Mesodermal cell (in vitro differentiated cells): ENCODE results near the gene DIP2C.
"Not testable (repeated sequence)": the region's sequence is repeated elsewhere in the genome, so short reads cannot be mapped to it uniquely, and the experiment has no call there.

Source experiments
- H3K27ac ChIP-seq: 2 replicates; pipeline ENCODE4 v1.7.0; 2013; ENCODE audit warnings: mild to moderate bottlenecking, low read depth, low read length, moderate library complexity; ENCODE audit not compliant: severe bottlenecking
- H3K36me3 ChIP-seq: 2 replicates; pipeline ENCODE4 v1.7.1; 2013; ENCODE audit warnings: mild to moderate bottlenecking, low read length, moderate library complexity; ENCODE audit not compliant: control insufficient read depth, insufficient read depth
- H3K4me1 ChIP-seq: one replicate; pipeline ENCODE4 v1.7.1; 2013; ENCODE audit warnings: mild to moderate bottlenecking, low read length; ENCODE audit not compliant: insufficient read depth, control insufficient read depth, poor library complexity, severe bottlenecking
- H3K4me3 ChIP-seq: 2 replicates; pipeline ENCODE4 v1.7.0; 2013; ENCODE audit warnings: low read length, control low read depth, mild to moderate bottlenecking; ENCODE audit not compliant: insufficient read depth, poor library complexity, severe bottlenecking; ENCODE audit errors: extremely low read depth
- H3K9me3 ChIP-seq: 2 replicates; pipeline ENCODE4 v1.7.1; 2013; ENCODE audit warnings: mild to moderate bottlenecking, low read length, moderate library complexity; ENCODE audit not compliant: control insufficient read depth
- WGBS, 2 experiments: methylation state at CpG; one replicate each; pipeline ENCODE4 v1.1.5; 2013; ENCODE audit warnings: missing lambda C conversion rate in 2 of 2; ENCODE audit not compliant: insufficient coverage in 2 of 2; 5-methylcytosine and 5-hydroxymethylcytosine counted together

Gene DIP2C

GRCh38 chr10:593016-593415 is 96.5 kb downstream of the DIP2C start:
- no peaks in the 10 kb centered on the region for H3K36me3 ChIP-seq
- H3K4me3 ChIP-seq = no peak overlapping the region
- H3K9me3 ChIP-seq = no peaks in the 10 kb centered on the region
- peaks cover 15% of the 10 kb centered on the region for H3K4me1 ChIP-seq
- 87 to 93% methylated on average over 6 to 7 of the region's 7 CpGs for WGBS, 2 experiments
- H3K27ac ChIP-seq = no peak overlapping the region

- WGBS, 2 experiments = 69 to 72% methylated on average over 4 of the region's 11 CpGs
- H3K36me3 ChIP-seq = no peaks in the 10 kb centered on the region
Measured at GRCh38 chr10:591646-592045, 97.8 kb downstream of the DIP2C start.

GRCh38 chr10:590721-591120 is 98.7 kb downstream of the DIP2C start:
- WGBS, 2 experiments = 97% methylated on average over 8 to 9 of the region's 10 CpGs
- Histone ChIP-seq H3K36me3 (no peaks in the 10 kb centered on the region), H3K9me3 (no peaks in the 10 kb centered on the region), H3K27ac (no peak overlapping the region), H3K4me3 (no peak overlapping the region), H3K4me1 (peaks cover 10% of the 10 kb centered on the region)

More at GRCh38 chr10:591646-592045, 97.8 kb downstream of the DIP2C start:
- no peak overlapping the region for H3K27ac ChIP-seq
- peaks cover 10% of the 10 kb centered on the region for H3K4me1 ChIP-seq
- H3K9me3 ChIP-seq = no peaks in the 10 kb centered on the region
- no peak overlapping the region for H3K4me3 ChIP-seq

GRCh38 chr10:589961-590680 is 99.3 kb downstream of the DIP2C start:
- no peak overlapping the region for H3K27ac ChIP-seq
- WGBS, 2 experiments = 94% methylated on average over 21 of the region's 21 CpGs
- H3K9me3 ChIP-seq = no peaks in the 10 kb centered on the region
- H3K4me1 ChIP-seq = peaks cover 10% of the 10 kb centered on the region
- H3K36me3 ChIP-seq = no peaks in the 10 kb centered on the region
- no peak overlapping the region for H3K4me3 ChIP-seq

- 87 to 89% methylated on average over 26 to 27 of the region's 27 CpGs for WGBS, 2 experiments
Measured at GRCh38 chr10:588246-589165, 101.0 kb downstream of the DIP2C start.

GRCh38 chr10:586716-587115 is 102.8 kb downstream of the DIP2C start:
- Histone ChIP-seq H3K9me3 (no peaks in the 10 kb centered on the region), H3K4me3 (no peak overlapping the region), H3K36me3 (no peaks in the 10 kb centered on the region), H3K4me1 (peaks cover 3% of the 10 kb centered on the region), H3K27ac (no peak overlapping the region)
- 91 to 97% methylated on average over 11 of the region's 11 CpGs for WGBS, 2 experiments

More at GRCh38 chr10:588246-589165, 101.0 kb downstream of the DIP2C start:
- Histone ChIP-seq H3K4me1 (peaks cover 7% of the 10 kb centered on the region), H3K36me3 (no peaks in the 10 kb centered on the region), H3K4me3 (no peak overlapping the region), H3K27ac (no peak overlapping the region), H3K9me3 (no peaks in the 10 kb centered on the region)

GRCh38 chr10:586151-586550 is 103.3 kb downstream of the DIP2C start:
- Histone ChIP-seq H3K4me1 (peaks cover 3% of the 10 kb centered on the region), H3K27ac (no peak overlapping the region), H3K4me3 (no peak overlapping the region), H3K36me3 (no peaks in the 10 kb centered on the region), H3K9me3 (no peaks in the 10 kb centered on the region)
- 92 to 96% methylated on average over 6 to 9 of the region's 9 CpGs for WGBS, 2 experiments

- Histone ChIP-seq H3K36me3 (no peaks in the 10 kb centered on the region), H3K4me1 (peaks cover 3% of the 10 kb centered on the region), H3K9me3 (no peaks in the 10 kb centered on the region), H3K4me3 (no peak overlapping the region), H3K27ac (no peak overlapping the region)
- WGBS, 2 experiments = 66 to 79% methylated on average over 3 to 7 of the region's 7 CpGs
Measured at GRCh38 chr10:585502-585901, 104.0 kb downstream of the DIP2C start.

- H3K36me3 ChIP-seq, H3K4me1 ChIP-seq, H3K27ac ChIP-seq, H3K4me3 ChIP-seq, H3K9me3 ChIP-seq: not testable (repeated sequence)
- WGBS, 2 experiments = 94 to 96% methylated on average over 23 to 26 of the region's 55 CpGs
Measured at GRCh38 chr10:584497-585290, 104.8 kb downstream of the DIP2C start.

- 85 to 92% methylated on average over 13 to 14 of the region's 14 CpGs for WGBS, 2 experiments
Measured at GRCh38 chr10:583433-583832, 106.0 kb downstream of the DIP2C start.

More at GRCh38 chr10:583433-583832, 106.0 kb downstream of the DIP2C start:
- no peaks in the 10 kb centered on the region for H3K36me3 ChIP-seq
- no peak overlapping the region for H3K27ac ChIP-seq
- H3K9me3 ChIP-seq = no peaks in the 10 kb centered on the region
- peaks cover 3% of the 10 kb centered on the region for H3K4me1 ChIP-seq
- no peak overlapping the region for H3K4me3 ChIP-seq
